ENCODE results near the gene DNM3.

The DNM3 gene

GRCh38 chr1:171935086-171935485 is 93.8 kb downstream of the DNM3 start:
- no peaks in the 10 kb centered on the region for H3K9me3 ChIP-seq
- TF ChIP-seq, protein P1, sequence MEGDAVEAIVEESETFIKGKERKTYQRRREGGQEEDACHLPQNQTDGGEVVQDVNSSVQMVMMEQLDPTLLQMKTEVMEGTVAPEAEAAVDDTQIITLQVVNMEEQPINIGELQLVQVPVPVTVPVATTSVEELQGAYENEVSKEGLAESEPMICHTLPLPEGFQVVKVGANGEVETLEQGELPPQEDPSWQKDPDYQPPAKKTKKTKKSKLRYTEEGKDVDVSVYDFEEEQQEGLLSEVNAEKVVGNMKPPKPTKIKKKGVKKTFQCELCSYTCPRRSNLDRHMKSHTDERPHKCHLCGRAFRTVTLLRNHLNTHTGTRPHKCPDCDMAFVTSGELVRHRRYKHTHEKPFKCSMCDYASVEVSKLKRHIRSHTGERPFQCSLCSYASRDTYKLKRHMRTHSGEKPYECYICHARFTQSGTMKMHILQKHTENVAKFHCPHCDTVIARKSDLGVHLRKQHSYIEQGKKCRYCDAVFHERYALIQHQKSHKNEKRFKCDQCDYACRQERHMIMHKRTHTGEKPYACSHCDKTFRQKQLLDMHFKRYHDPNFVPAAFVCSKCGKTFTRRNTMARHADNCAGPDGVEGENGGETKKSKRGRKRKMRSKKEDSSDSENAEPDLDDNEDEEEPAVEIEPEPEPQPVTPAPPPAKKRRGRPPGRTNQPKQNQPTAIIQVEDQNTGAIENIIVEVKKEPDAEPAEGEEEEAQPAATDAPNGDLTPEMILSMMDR (IDR thresholded peaks at IDR 0.05; ENCODE audit: low read depth, low read length): no peak
- no peak for DNase-seq

DNA sequence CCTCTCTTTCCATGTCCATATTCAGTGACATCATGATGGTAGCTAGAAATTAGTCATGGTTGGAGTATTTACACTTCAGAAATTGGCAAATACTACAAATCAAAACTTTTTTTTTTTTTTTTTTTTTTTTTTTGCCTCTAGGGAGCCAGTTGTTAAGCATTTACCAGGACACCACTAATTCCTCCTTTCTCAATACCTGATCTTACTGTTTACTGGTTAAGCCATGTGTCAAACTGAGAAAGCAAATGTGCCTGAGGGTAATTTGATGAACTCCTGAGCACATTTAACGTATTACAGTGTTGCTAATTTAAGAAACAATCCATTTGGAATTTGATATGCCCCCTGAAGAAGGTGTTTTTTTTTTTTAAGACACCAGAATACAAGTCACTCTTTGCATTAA is 94.4 kb downstream of the DNM3 start:
- TF ChIP-seq, protein P1 (IDR thresholded peaks at IDR 0.05; ENCODE audit: low read depth, low read length): no peak
- no peak overlapping the region for H3K4me3 ChIP-seq (ENCODE audit: low read depth, low read length)
- no peak for DNase-seq
- no peaks in the 10 kb centered on the region for H3K27me3 ChIP-seq
- no peaks in the 10 kb centered on the region for H3K4me1 ChIP-seq
- no peaks in the 10 kb centered on the region for H3K9me3 ChIP-seq
- no peaks in the 10 kb centered on the region for H3K36me3 ChIP-seq

More at GRCh38 chr1:171935086-171935485, 93.8 kb downstream of the DNM3 start:
- Histone ChIP-seq H3K27me3 (no peaks in the 10 kb centered on the region), H3K36me3 (no peaks in the 10 kb centered on the region), H3K4me1 (no peaks in the 10 kb centered on the region), H3K4me3 (ENCODE audit: low read depth, low read length) (no peak overlapping the region)

DNA sequence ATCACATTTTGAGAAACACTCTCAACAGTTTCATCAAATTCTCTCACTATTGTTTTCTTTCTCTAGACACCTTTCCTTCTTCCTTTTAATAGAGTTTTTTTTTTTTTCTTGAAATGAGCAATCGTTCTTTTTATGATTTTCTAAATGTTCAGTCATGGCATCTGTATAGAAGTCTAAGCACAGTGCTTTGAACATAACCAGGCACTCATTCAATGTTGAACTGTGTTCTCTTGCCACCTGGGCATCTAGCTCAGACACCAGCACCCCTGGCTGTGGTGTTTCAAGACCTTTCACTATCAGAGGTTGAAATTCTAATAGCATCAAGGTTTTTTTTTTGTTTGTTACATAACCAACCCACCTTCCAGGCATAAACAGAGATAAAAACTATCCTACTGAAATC is 96.6 kb downstream of the DNM3 start:
- TF ChIP-seq, protein P1 (IDR thresholded peaks at IDR 0.05; ENCODE audit: low read depth, low read length): no peak

DNA sequence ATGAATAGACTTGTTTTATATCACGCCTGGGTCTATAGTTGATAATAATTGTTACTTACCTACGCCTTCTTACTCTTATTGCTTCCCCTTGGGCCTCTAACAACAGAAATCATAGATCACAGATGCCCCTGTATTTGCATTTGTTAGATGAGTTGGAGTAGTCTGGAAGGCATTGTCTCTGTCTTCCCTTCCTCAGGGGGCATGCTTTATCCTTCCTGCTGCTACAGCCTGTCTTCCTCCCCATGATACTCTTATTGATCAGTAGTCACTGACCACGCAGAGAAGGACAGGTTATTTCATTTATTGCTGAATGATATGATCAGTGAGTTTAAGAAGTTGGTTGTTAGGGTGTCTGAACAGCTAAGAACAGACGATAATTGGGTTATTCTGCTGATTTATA is 98.4 kb downstream of the DNM3 start:
- TF ChIP-seq, protein P1 (IDR thresholded peaks at IDR 0.05; ENCODE audit: low read depth, low read length): no peak
- no peaks in the 10 kb centered on the region for H3K4me1 ChIP-seq
- no peak for DNase-seq

More for the DNA sequence above, 96.6 kb downstream of the DNM3 start:
- Histone ChIP-seq H3K27me3 (no peaks in the 10 kb centered on the region), H3K9me3 (no peaks in the 10 kb centered on the region), H3K4me3 (ENCODE audit: low read depth, low read length) (no peak overlapping the region), H3K4me1 (no peaks in the 10 kb centered on the region), H3K36me3 (no peaks in the 10 kb centered on the region)
- DNase-seq: no peak

DNA sequence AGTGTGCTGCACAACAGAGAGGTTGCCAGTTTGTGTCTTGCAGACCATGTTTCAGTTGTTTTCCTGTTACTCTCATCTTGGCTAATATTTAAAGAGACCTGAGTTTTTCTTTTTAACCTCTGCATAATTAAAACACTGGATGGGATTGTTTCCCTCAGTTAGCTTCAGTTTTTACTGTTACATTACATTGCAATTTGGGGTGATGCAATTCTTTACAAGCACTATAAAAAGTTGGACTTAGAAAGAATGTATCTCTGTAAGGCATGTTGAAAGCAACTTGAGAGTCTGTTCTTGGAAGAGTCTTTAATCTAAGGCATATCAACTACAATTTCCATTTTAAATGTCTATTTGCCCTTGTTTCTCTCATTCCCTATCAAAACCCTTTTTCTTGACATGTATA is 99.1 kb downstream of the DNM3 start:
- Histone ChIP-seq H3K4me3 (ENCODE audit: low read depth, low read length) (no peak overlapping the region), H3K36me3 (no peaks in the 10 kb centered on the region), H3K9me3 (no peaks in the 10 kb centered on the region), H3K27me3 (no peaks in the 10 kb centered on the region), H3K4me1 (no peaks in the 10 kb centered on the region)
- TF ChIP-seq, protein P1 (IDR thresholded peaks at IDR 0.05; ENCODE audit: low read depth, low read length): no peak
- no peak for DNase-seq

More for the DNA sequence above, 98.4 kb downstream of the DNM3 start:
- Histone ChIP-seq H3K9me3 (no peaks in the 10 kb centered on the region), H3K27me3 (no peaks in the 10 kb centered on the region), H3K36me3 (no peaks in the 10 kb centered on the region), H3K4me3 (ENCODE audit: low read depth, low read length) (no peak overlapping the region)

- TF ChIP-seq, protein P1 (IDR thresholded peaks at IDR 0.05; ENCODE audit: low read depth, low read length): no peak
- Histone ChIP-seq H3K9me3 (no peaks in the 10 kb centered on the region), H3K27me3 (no peaks in the 10 kb centered on the region), H3K4me1 (no peaks in the 10 kb centered on the region), H3K36me3 (no peaks in the 10 kb centered on the region), H3K4me3 (ENCODE audit: low read depth, low read length) (no peak overlapping the region)
- no peak for DNase-seq
Measured at GRCh38 chr1:171941920-171942319, 100.6 kb downstream of the DNM3 start.

Measured in BE2C (cell line).